Ovary (tissue), 3 donors: ENCODE data around the gene CHCHD3.

Source experiments
- CTCF ChIP-seq, 3 donors: fragments of 450-650 bp in 2 of 3; fragments of 200-600 bp in 1 of 3; IDR thresholded peaks; one replicate each; pipeline versions ENCODE4 v1.5.1 to v1.8.0; 2016 to 2022; ENCODE audit warnings: antibody characterized with exemption in 3 of 3, mild to moderate bottlenecking in 1 of 3
- EP300 ChIP-seq: sonication (generic); formaldehyde crosslinking; IDR thresholded peaks from one replicate; pipeline ENCODE4 v1.6.1; 2017; ENCODE audit warnings: antibody characterized with exemption
- POLR2A ChIP-seq: fragments of 450-650 bp; IDR thresholded peaks from one replicate; pipeline ENCODE4 v1.6.1; 2017; ENCODE audit warnings: antibody characterized with exemption, mild to moderate bottlenecking, moderate library complexity
- donor health status: DM: no; HTN: no; CAD: no.

DNA sequence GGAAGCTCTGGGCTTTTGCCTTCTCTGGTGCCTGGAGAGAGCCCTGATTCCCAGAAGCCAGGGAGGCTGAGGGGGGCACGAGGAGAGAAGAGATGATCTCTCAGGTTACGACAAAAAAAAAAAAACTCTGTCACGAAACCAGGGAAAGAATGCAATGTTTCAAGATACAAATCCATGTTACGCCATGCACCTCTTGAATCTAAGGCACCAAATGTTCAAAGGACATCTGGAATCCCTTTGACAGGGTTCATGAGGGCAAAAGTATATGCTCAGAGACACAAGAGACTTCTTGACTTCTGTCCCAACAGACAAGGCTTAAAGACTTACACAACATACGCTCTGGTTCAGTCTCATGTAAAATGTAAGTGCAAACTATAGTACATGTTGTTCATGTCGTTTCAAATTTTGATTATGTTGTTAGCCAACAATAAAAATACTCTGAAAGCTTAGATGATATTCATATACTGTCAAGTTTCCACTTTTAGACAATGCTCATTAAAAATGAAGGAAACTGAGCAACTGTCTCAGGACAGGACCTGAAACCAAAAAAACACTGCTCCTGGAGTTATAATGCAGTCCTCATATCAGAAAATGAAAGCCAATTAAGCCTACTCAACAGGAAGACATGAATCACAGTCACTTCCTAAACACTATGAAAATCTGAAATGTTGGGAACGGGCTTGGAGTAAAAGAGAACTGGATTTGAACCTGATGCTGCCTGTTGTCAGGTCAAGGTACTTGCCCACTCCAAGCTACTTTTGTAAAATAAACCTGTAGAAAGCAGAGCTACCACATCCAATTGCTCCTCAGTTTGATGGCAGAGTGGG lies 72.3 kb downstream of the CHCHD3 start:
- TF ChIP-seq CTCF (IDR thresholded peaks at IDR 0.05) (no peak), POLR2A (no peak), EP300 (no peak)
